ENCODE results near the gene RCCD1. TPM values are rescaled to one million over a fixed set of nuclear protein-coding genes. Genes with fewer than 3 reads are reported as not detected.

RCCD1 gene
- total and polyA plus RNA-seq, 9 of the 15 experiments (the other 6 are each of a cell fraction or from before 2014, with no cell fraction given) = 11.1 to 51.4 (median 24.7) TPM

- TF ChIP-seq ARID1B (IDR thresholded peaks at IDR 0.05) (no peak; the same call in 1 of the 2 replicates), KAT2B (IDR thresholded peaks at IDR 0.05; ENCODE audit: low read depth, low read length) (peak; percentile 53), KDM5B (IDR thresholded peaks at IDR 0.05; ENCODE audit: insufficient replicate concordance, low read depth, low read length) (peak; percentile 72), KLF16 (IDR thresholded peaks at IDR 0.05) (peak; percentile 52), NBN (IDR thresholded peaks at IDR 0.05; ENCODE audit: low read depth) (peak; percentile 15; the same call in 1 of the 2 replicates), SPI1 (IDR thresholded peaks at IDR 0.05; ENCODE audit: borderline replicate concordance, low read depth, low read length) (0 out of 2 replicates have a peak, but pooled peaks have one; percentile 19), SIN3B (IDR thresholded peaks at IDR 0.05; ENCODE audit: low read depth) (peak; percentile 79), SOX6 (IDR thresholded peaks at IDR 0.05) (peak; percentile 45), BRD9 (IDR thresholded peaks at IDR 0.05; ENCODE audit: low read depth, partially characterized antibody) (peak; percentile 20), CREB1 (IDR thresholded peaks at IDR 0.05) (peak; percentile 62; the same call in 1 of the 2 replicates), CREB1 (CRISPR knock-in tag; IDR thresholded peaks at IDR 0.05) (peak; percentile 81; the same call in 1 of the 2 replicates), HMG20B (CRISPR knock-in tag; IDR thresholded peaks at IDR 0.05) (no peak), NEUROD1 (IDR thresholded peaks at IDR 0.05; ENCODE audit: borderline replicate concordance, low read depth, low read length, partially characterized antibody) (peak; percentile 66), ZNF324 (CRISPR knock-in tag; IDR thresholded peaks at IDR 0.05) (0 out of 2 replicates have a peak, but pooled peaks have one; percentile 43), RAD21 (CRISPR knock-in tag; conservative IDR thresholded peaks at IDR 0.05 in 1 of 2, IDR thresholded peaks at IDR 0.05 in 1 of 2) (peak; percentile 49 to 74), ZC3H11A (IDR thresholded peaks at IDR 0.05; ENCODE audit: low read depth, low read length) (no peak), MEF2A (IDR thresholded peaks at IDR 0.05; ENCODE audit: control insufficient read depth, low read depth, low read length) (0 out of 2 replicates have a peak, but pooled peaks have one; percentile 32)
- TF ChIP-seq, protein P1, sequence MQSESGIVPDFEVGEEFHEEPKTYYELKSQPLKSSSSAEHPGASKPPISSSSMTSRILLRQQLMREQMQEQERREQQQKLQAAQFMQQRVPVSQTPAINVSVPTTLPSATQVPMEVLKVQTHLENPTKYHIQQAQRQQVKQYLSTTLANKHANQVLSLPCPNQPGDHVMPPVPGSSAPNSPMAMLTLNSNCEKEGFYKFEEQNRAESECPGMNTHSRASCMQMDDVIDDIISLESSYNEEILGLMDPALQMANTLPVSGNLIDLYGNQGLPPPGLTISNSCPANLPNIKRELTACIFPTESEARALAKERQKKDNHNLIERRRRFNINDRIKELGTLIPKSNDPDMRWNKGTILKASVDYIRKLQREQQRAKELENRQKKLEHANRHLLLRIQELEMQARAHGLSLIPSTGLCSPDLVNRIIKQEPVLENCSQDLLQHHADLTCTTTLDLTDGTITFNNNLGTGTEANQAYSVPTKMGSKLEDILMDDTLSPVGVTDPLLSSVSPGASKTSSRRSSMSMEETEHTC (IDR thresholded peaks at IDR 0.05) = no peak
- TF ChIP-seq, protein P2, sequence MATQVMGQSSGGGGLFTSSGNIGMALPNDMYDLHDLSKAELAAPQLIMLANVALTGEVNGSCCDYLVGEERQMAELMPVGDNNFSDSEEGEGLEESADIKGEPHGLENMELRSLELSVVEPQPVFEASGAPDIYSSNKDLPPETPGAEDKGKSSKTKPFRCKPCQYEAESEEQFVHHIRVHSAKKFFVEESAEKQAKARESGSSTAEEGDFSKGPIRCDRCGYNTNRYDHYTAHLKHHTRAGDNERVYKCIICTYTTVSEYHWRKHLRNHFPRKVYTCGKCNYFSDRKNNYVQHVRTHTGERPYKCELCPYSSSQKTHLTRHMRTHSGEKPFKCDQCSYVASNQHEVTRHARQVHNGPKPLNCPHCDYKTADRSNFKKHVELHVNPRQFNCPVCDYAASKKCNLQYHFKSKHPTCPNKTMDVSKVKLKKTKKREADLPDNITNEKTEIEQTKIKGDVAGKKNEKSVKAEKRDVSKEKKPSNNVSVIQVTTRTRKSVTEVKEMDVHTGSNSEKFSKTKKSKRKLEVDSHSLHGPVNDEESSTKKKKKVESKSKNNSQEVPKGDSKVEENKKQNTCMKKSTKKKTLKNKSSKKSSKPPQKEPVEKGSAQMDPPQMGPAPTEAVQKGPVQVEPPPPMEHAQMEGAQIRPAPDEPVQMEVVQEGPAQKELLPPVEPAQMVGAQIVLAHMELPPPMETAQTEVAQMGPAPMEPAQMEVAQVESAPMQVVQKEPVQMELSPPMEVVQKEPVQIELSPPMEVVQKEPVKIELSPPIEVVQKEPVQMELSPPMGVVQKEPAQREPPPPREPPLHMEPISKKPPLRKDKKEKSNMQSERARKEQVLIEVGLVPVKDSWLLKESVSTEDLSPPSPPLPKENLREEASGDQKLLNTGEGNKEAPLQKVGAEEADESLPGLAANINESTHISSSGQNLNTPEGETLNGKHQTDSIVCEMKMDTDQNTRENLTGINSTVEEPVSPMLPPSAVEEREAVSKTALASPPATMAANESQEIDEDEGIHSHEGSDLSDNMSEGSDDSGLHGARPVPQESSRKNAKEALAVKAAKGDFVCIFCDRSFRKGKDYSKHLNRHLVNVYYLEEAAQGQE (IDR thresholded peaks at IDR 0.05; ENCODE audit: borderline replicate concordance) = peak; percentile 66; the same call in 1 of the 2 replicates
- TF ChIP-seq, protein P2 (CRISPR knock-in tag; IDR thresholded peaks at IDR 0.05; ENCODE audit: low read depth) = no peak
Measured at GRCh38 chr15:90931828-90932659, 22.6 kb upstream of the RCCD1 start, which contains the start of gene HDDC3 (continued).

Data from K562 (cell line).